PC-3 (cell line): Measurements from ENCODE around the gene CALR.

ENCODE experiments used
- EZH2 ChIP-seq: fragments of 300-600 bp; sonication (generic); IDR thresholded peaks from one replicate; pipeline ENCODE4 v1.6.1; 2017; ENCODE audit warnings: antibody characterized with exemption, mild to moderate bottlenecking, low read length; ENCODE audit not compliant: unreplicated experiment
- EZH2phosphoT487 ChIP-seq: fragments of 300-600 bp; sonication (generic); IDR thresholded peaks from 2 replicates; pipeline ENCODE4 v1.6.1; 2018; ENCODE audit warnings: mild to moderate bottlenecking, antibody characterized with exemption, low read length, borderline replicate concordance
- TF ChIP-seq, protein P1 (sequence below): fragments of 300-600 bp; sonication (generic); conservative IDR thresholded peaks from 2 replicates; pipeline ENCODE4 v1.5.1; 2017; ENCODE audit warnings: antibody characterized with exemption, low read depth, mild to moderate bottlenecking, low read length

DNA sequence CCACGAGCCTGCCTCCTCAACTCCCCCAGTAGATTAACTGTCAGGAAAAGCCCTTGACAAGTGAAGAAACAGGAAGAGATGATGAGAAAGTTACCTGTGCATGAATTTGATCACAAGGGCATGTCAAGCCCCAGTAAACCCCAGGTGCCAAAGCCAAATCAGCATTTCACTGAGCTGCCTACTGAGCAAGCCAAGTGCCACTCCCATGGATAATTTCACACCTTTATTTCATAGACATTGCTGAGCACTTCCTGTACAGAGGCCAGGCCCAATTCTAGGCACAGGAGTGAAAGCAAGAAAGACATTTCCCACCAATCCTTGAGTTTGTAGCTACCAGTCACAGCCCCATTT lies 16.2 kb downstream of the CALR start:
- TF ChIP-seq, protein P1, sequence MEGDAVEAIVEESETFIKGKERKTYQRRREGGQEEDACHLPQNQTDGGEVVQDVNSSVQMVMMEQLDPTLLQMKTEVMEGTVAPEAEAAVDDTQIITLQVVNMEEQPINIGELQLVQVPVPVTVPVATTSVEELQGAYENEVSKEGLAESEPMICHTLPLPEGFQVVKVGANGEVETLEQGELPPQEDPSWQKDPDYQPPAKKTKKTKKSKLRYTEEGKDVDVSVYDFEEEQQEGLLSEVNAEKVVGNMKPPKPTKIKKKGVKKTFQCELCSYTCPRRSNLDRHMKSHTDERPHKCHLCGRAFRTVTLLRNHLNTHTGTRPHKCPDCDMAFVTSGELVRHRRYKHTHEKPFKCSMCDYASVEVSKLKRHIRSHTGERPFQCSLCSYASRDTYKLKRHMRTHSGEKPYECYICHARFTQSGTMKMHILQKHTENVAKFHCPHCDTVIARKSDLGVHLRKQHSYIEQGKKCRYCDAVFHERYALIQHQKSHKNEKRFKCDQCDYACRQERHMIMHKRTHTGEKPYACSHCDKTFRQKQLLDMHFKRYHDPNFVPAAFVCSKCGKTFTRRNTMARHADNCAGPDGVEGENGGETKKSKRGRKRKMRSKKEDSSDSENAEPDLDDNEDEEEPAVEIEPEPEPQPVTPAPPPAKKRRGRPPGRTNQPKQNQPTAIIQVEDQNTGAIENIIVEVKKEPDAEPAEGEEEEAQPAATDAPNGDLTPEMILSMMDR, result no peak
- TF ChIP-seq EZH2phosphoT487 (no peak), EZH2 (no peak)
